Measurements from ENCODE around the gene BTBD6. TPM values are rescaled to one million over a fixed set of nuclear protein-coding genes. Genes with fewer than 3 reads are reported as not detected.

BTBD6 gene
- total and polyA plus RNA-seq, 2 donors (not counting 3 experiments of a cell fraction or from before 2014, with no cell fraction given) = 63.1 to 65.0 TPM

DNA sequence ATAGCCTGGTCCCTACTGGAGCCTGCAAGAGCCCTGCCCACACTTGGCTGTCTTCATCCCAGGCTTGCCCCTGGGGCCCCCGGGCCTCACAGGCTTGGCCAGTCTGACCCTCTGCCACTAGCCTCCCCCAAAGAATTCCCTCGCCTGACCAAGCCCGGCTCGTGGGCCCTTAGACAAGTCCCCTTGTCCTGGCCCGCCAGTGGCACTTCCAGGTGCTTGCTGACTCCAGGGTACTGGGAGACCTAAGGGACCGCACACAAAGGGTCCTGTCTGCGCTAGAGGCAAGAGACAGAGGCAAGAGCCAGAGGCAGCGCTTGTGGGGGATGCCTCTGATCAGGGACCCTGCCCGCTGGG lies 5.0 kb downstream of the BTBD6 start:
- CTCF ChIA-PET = no interaction called here
- H3K4me1 ChIP-seq (ENCODE audit: control insufficient read depth, extremely low read depth, insufficient read depth, low read length) = peaks cover 4% of the 10 kb centered on the region
- H2AFZ ChIP-seq (ENCODE audit: low read depth, low read length) = no peak overlapping the region
- H3K9me1 ChIP-seq (replicated peaks; ENCODE audit: control insufficient read depth, extremely low read depth, insufficient read depth, low read length) = no peaks in the 10 kb centered on the region
- H3K9ac ChIP-seq (replicated peaks; ENCODE audit: extremely low read depth, insufficient read depth, low read length) = no peak overlapping the region
- BruUV-seq (replicated peaks) = no TSS peak
- no peak overlapping the region for H3K4me3 ChIP-seq (replicated peaks in 1 of 3; ENCODE audit: insufficient read depth in 1 of 3, low read depth in 1 of 3, low read length in 3 of 3)
- H4K20me1 ChIP-seq (replicated peaks; ENCODE audit: control insufficient read depth, extremely low read depth, insufficient read depth, low read length) = no peaks in the 10 kb centered on the region
- dilution Hi-C loops (cut with MboI; ENCODE audit: extremely low pct_ligation_motif_present, low sequenced_read_pairs) (no loop called here), intact Hi-C loops (cut with micrococcal nuclease) (loop anchor here (10.0 kb wide), 1 partner anchor 49 kb away; no protein-coding TSS in a partner anchor)
- H3K9me3 ChIP-seq (replicated peaks; ENCODE audit: control insufficient read depth, insufficient read depth, low read length) = no peaks in the 10 kb centered on the region
- no peaks in the 10 kb centered on the region for H3K27me3 ChIP-seq (ENCODE audit: control insufficient read depth in 2 of 2, insufficient read depth in 2 of 2, low read length in 2 of 2)
- peaks cover 2 to 28% of the 10 kb centered on the region in 2 experiments for H3K36me3 ChIP-seq (ENCODE audit: control insufficient read depth in 2 of 2, extremely low read depth in 1 of 2, insufficient read depth in 2 of 2, low read length in 2 of 2)
- DNase-seq (ENCODE audit: low read depth, low spot score) = no peak
- POLR2A ChIA-PET = no interaction called here
- no peak overlapping the region for H3K27ac ChIP-seq (ENCODE audit: insufficient read depth, low read depth, low read length)
- no peak for FAIRE-seq
- no peak for TF ChIP-seq EZH2 (IDR thresholded peaks at IDR 0.05; ENCODE audit: borderline replicate concordance, low read depth, low read length, severe bottlenecking)
- no peak for TF ChIP-seq POLR2AphosphoS5 (IDR thresholded peaks at IDR 0.05; ENCODE audit: insufficient read depth, low read depth, low read length)
- TF ChIP-seq, protein P1, sequence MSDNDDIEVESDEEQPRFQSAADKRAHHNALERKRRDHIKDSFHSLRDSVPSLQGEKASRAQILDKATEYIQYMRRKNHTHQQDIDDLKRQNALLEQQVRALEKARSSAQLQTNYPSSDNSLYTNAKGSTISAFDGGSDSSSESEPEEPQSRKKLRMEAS (IDR thresholded peaks at IDR 0.05; ENCODE audit: insufficient read depth, insufficient read length) = no peak
- TF ChIP-seq GATA2 (IDR thresholded peaks at IDR 0.05; ENCODE audit: insufficient read depth, insufficient read length, low read depth, low read length) = no peak
- TF ChIP-seq POLR2A (IDR thresholded peaks at IDR 0.05; ENCODE audit: low read depth, low read length) = no peak
- TF ChIP-seq FOS (IDR thresholded peaks at IDR 0.05; ENCODE audit: borderline replicate concordance, insufficient read depth, low read length) = no peak
- TF ChIP-seq, protein P2, sequence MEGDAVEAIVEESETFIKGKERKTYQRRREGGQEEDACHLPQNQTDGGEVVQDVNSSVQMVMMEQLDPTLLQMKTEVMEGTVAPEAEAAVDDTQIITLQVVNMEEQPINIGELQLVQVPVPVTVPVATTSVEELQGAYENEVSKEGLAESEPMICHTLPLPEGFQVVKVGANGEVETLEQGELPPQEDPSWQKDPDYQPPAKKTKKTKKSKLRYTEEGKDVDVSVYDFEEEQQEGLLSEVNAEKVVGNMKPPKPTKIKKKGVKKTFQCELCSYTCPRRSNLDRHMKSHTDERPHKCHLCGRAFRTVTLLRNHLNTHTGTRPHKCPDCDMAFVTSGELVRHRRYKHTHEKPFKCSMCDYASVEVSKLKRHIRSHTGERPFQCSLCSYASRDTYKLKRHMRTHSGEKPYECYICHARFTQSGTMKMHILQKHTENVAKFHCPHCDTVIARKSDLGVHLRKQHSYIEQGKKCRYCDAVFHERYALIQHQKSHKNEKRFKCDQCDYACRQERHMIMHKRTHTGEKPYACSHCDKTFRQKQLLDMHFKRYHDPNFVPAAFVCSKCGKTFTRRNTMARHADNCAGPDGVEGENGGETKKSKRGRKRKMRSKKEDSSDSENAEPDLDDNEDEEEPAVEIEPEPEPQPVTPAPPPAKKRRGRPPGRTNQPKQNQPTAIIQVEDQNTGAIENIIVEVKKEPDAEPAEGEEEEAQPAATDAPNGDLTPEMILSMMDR (IDR thresholded peaks at IDR 0.05; ENCODE audit: extremely low read depth in 1 of 2, insufficient read depth in 1 of 2, low read depth in 1 of 2, low read length in 2 of 2) = no peak
- TF ChIP-seq MYC (IDR thresholded peaks at IDR 0.05; ENCODE audit: low read depth, low read length) = no peak
- no peak for TF ChIP-seq JUN (IDR thresholded peaks at IDR 0.05; ENCODE audit: borderline replicate concordance, insufficient read depth, insufficient read length, low read depth)
- peaks cover 14% of the 10 kb centered on the region for H3K79me2 ChIP-seq (ENCODE audit: control insufficient read depth, insufficient read depth, low read length)
- H3K4me2 ChIP-seq (ENCODE audit: insufficient read depth, low read length) = no peak overlapping the region
